Lower lobe of right lung (tissue), 2 donors: ENCODE data around the gene CAV2. TPM values are rescaled to one million over a fixed set of nuclear protein-coding genes. Genes with fewer than 3 reads are reported as not detected.
A peak's percentile ranks its signal among the peaks of the same experiment; 100 is the strongest.

Source experiments
- ATAC-seq, 2 donors: fragments of 200-7000 bp; cut with Tn5 transposase; one replicate each; pipeline ENCODE4 v1.9.1; 2020 to 2022; ENCODE audit warnings: mild to moderate bottlenecking in 2 of 2, moderate library complexity in 2 of 2
- DNase-seq: peaks from one replicate; pipeline ENCODE4 v3.0.0-alpha.2; 2020
- H3K27ac ChIP-seq: fragments of 200-600 bp; one replicate; pipeline ENCODE4 v1.8.0; 2022
- H3K27me3 ChIP-seq: fragments of 200-600 bp; one replicate; pipeline ENCODE4 v1.8.0; 2022; ENCODE audit warnings: low read depth
- H3K36me3 ChIP-seq: fragments of 200-600 bp; one replicate; pipeline ENCODE4 v1.8.0; 2022; ENCODE audit warnings: mild to moderate bottlenecking
- H3K4me1 ChIP-seq: fragments of 200-600 bp; one replicate; pipeline ENCODE4 v1.8.0; 2022
- H3K4me3 ChIP-seq: fragments of 200-600 bp; one replicate; pipeline ENCODE4 v1.8.0; 2022; ENCODE audit warnings: mild to moderate bottlenecking
- H3K9me3 ChIP-seq: fragments of 200-600 bp; one replicate; pipeline ENCODE4 v1.8.0; 2022
- intact Hi-C: fragments of 100-400 bp; cut with DNase I; formaldehyde crosslinking; loops from one replicate; pipeline ENCODE4 v1.11.0; 2022
- total RNA-seq: library from RNA; stranded (reverse); fragmentation: NEBNext Ultra II Directional; extraction: Animal tissue kit (Norgen Biotek cat#: 25700); gene quantifications from one replicate; pipeline ENCODE4 v1.2.1, GENCODE V29; 2021
- TF ChIP-seq, protein P1 (sequence below): fragments of 200-600 bp; IDR thresholded peaks from one replicate; pipeline ENCODE4 v1.8.0; 2022; ENCODE audit warnings: antibody characterized with exemption, mild to moderate bottlenecking
- donor health status: DM: no; HTN: yes; CAD: no; lungs with severe emphysema.

The CAV2 gene
- total RNA-seq, 1 donor from 2014 or later, result 143 TPM

GRCh38 chr7:116538138-116538537 is 38.6 kb downstream of the CAV2 start:
- Histone ChIP-seq H3K9me3 (no peaks in the 10 kb centered on the region), H3K4me3 (no peak overlapping the region), H3K4me1 (peaks cover 38% of the 10 kb centered on the region), H3K36me3 (peaks cover 26% of the 10 kb centered on the region), H3K27ac (peak overlapping the region; percentile 16), H3K27me3 (no peaks in the 10 kb centered on the region)
- ATAC-seq (no peak), DNase-seq (no peak)
- intact Hi-C loops, result no loop called here
- TF ChIP-seq, protein P1, sequence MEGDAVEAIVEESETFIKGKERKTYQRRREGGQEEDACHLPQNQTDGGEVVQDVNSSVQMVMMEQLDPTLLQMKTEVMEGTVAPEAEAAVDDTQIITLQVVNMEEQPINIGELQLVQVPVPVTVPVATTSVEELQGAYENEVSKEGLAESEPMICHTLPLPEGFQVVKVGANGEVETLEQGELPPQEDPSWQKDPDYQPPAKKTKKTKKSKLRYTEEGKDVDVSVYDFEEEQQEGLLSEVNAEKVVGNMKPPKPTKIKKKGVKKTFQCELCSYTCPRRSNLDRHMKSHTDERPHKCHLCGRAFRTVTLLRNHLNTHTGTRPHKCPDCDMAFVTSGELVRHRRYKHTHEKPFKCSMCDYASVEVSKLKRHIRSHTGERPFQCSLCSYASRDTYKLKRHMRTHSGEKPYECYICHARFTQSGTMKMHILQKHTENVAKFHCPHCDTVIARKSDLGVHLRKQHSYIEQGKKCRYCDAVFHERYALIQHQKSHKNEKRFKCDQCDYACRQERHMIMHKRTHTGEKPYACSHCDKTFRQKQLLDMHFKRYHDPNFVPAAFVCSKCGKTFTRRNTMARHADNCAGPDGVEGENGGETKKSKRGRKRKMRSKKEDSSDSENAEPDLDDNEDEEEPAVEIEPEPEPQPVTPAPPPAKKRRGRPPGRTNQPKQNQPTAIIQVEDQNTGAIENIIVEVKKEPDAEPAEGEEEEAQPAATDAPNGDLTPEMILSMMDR, result no peak

DNA sequence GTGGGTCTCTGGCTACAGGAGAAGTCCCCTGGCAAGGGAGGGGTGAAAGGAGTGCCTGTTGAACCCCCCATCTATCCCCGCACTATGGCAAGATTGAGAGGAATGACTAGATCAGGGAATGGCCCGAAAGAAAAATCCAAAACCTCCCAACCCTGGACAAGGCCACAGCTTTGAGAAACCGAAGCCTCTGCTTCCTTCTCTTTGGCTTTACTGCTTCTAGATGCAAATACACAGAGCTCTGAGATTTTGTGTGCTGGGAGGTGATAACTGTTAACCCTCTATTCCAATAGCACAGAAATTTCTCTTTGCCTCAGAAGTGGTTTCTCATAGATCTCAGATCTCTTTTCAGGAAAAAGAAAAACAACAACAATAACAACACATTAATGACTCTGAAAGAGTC is 40.3 kb downstream of the CAV2 start:
- no peaks in the 10 kb centered on the region for H3K9me3 ChIP-seq
- intact Hi-C loops, result no loop called here
- peaks cover 34% of the 10 kb centered on the region for H3K4me1 ChIP-seq
- DNase-seq, result no peak
- ATAC-seq, result no peak
- TF ChIP-seq, protein P1, result no peak
- H3K27ac ChIP-seq, result no peak overlapping the region
- H3K36me3 ChIP-seq, result peaks cover 30% of the 10 kb centered on the region
- no peak overlapping the region for H3K4me3 ChIP-seq
- H3K27me3 ChIP-seq, result no peaks in the 10 kb centered on the region

DNA sequence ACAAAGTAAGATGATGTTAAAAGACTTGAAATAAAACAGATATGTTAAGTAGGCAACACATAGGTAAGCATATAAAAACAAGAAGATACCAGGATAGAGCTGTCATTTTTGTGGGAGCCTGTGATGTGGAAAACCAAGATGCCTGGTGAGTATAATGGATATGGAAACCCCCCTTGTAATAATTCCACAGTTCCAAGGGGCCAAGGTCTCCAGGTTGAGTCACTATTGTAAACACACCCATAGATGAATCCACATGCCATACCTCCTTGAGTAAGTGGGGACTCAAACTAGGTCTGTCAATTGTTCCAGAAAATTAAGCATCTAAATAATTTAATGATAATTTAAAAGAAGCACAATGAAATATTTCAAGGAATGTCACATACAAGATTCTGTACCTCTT is 41.2 kb downstream of the CAV2 start:
- H3K9me3 ChIP-seq, result no peaks in the 10 kb centered on the region
- peak in 1 of 2 donors; percentile 16 for ATAC-seq
- peak overlapping the region; percentile 1 for H3K27ac ChIP-seq
- H3K4me1 ChIP-seq, result peaks cover 32% of the 10 kb centered on the region
- no peak overlapping the region for H3K4me3 ChIP-seq
- peaks cover 22% of the 10 kb centered on the region for H3K36me3 ChIP-seq
- H3K27me3 ChIP-seq, result no peaks in the 10 kb centered on the region
- intact Hi-C loops, result no loop called here
- DNase-seq, result no peak
- TF ChIP-seq, protein P1, result no peak

DNA sequence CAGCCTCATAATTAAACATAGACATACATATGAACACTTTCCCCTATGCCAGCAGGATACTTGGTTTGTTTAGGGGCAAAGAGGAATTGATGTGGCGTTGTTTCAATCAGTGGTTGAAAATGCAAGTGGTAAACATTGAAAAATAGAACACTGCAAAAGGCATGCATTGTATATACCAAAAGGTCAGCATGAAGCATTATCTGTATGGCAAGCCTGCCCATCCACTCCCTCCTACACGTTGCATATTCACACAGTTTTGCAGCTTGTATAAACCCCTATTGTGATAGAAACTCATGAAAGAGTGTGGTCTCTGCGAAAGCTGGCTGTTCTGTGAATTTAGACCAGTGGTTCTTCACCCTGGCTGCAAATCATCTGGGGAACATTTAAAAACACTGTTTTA is 42.4 kb downstream of the CAV2 start:
- intact Hi-C loops, result no loop called here
- no peaks in the 10 kb centered on the region for H3K9me3 ChIP-seq
- TF ChIP-seq, protein P1, result no peak
- ATAC-seq, result no peak
- H3K4me1 ChIP-seq, result peaks cover 31% of the 10 kb centered on the region
- DNase-seq, result no peak
- no peak overlapping the region for H3K4me3 ChIP-seq
- no peaks in the 10 kb centered on the region for H3K27me3 ChIP-seq
- no peak overlapping the region for H3K27ac ChIP-seq
- H3K36me3 ChIP-seq, result peaks cover 20% of the 10 kb centered on the region

DNA sequence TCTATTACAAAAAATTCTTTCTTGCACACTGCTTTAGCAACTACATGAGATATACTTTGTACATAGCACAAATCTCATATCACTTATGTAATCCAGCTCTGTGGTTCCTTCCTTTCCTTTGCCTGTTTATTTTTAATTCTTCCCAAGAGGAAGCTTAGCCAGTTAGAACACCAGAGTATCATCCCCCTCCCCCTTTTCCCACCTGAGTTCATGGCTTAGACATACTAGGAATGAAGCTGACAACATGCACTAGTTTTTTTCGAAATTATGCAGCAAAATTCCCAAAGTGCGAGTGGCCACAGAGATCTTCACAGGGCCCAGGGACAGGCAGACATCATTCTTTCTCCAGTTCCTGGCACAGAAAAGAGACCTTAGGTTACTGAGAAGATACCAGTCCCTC is 43.1 kb downstream of the CAV2 start:
- intact Hi-C loops, result no loop called here
- ATAC-seq, result no peak
- H3K4me3 ChIP-seq, result no peak overlapping the region
- TF ChIP-seq, protein P1, result no peak
- no peak overlapping the region for H3K27ac ChIP-seq
- no peaks in the 10 kb centered on the region for H3K27me3 ChIP-seq
- H3K4me1 ChIP-seq, result peaks cover 31% of the 10 kb centered on the region
- DNase-seq, result no peak
- H3K9me3 ChIP-seq, result no peaks in the 10 kb centered on the region
- H3K36me3 ChIP-seq, result peaks cover 27% of the 10 kb centered on the region

DNA sequence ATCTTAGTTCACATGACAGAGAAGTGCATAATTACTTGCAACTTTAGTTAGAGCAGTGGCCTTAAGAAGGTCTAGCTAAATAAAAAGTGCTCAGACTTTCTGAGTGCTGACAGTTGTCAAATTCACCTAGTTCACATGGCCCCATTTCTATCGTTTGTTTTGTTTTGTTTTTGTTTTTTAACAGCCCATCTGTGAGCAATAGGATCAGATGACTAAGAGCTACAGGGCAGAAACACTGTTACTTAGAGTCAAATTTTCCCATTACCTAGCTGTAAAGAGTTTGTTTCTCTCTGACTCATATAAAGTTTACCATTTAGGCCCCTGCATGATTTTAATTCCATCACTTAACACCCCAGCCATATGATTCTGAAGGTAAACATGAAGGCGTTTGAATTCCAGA is 44.1 kb downstream of the CAV2 start:
- TF ChIP-seq, protein P1, result no peak
- ATAC-seq, result no peak
- no peaks in the 10 kb centered on the region for H3K27me3 ChIP-seq

More for the DNA sequence above, 44.1 kb downstream of the CAV2 start:
- intact Hi-C loops, result no loop called here
- no peaks in the 10 kb centered on the region for H3K9me3 ChIP-seq
- peaks cover 39% of the 10 kb centered on the region for H3K4me1 ChIP-seq
- DNase-seq, result no peak
- H3K4me3 ChIP-seq, result no peak overlapping the region
- H3K27ac ChIP-seq, result no peak overlapping the region
- peaks cover 28% of the 10 kb centered on the region for H3K36me3 ChIP-seq
